Iris pigment epithelial cell (primary cell): ENCODE data around the gene ZDHHC11B.
"Not testable (repeated sequence)": the region's sequence is repeated elsewhere in the genome, so short reads cannot be mapped to it uniquely, and the experiment has no call there.

ENCODE experiments used
- DNase-seq: peaks from one replicate; pipeline ENCODE4 v3.0.0-alpha.2; 2011; ENCODE audit warnings: low read depth

Gene ZDHHC11B

GRCh38 chr5:752532-753115 lies 31.9 kb downstream of the ZDHHC11B start:
- DNase-seq = not testable (repeated sequence)

DNA sequence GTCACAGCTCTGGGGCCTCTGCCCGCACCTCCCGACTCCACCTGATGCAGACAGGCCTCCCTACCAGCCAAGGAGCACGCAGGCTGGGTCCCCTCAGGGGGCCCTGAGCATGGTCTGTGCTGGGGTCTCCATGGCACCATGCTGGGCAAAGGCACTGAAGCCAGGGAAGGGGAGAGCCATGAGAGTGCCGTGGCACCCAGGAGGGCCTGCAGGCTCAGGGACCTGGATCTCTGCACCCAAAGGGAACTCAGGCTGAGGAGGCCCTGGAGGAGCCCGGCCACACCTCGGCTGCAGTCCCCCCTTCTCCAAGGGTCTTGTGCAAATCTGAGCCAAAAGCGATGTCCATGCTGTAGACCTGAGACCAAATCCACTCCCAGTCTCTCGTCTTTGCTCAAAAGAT lies 32.5 kb downstream of the ZDHHC11B start:
- DNase-seq = not testable (repeated sequence)

DNA sequence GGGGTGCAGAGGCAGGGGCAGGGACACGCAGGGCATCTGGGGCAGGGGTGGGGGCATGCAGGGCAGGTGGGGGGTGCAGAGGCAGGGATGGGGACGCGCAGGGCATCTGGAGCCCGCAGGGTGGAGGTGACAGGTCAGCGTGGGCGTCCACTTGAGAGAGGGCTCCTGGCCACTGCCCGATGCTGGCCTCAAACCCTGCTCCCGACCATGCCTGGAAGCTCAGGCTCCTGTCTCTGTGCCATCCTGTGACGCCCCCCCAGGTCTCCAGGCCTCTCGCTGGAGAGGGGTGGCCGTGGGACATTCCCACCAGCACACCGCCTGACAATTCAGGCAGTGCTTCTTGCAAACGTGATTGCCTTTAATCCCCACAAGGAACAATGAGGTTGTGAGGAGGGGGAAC lies 33.0 kb downstream of the ZDHHC11B start:
- DNase-seq = no peak

GRCh38 chr5:750226-750625 lies 34.3 kb downstream of the ZDHHC11B start:
- DNase-seq = not testable (repeated sequence)

- no peak for DNase-seq
These were observed 35.3 kb downstream of the ZDHHC11B start for GRCh38 chr5:749101-749670.

GRCh38 chr5:748011-748980 lies 36.2 kb downstream of the ZDHHC11B start:
- DNase-seq = not testable (repeated sequence)

DNA sequence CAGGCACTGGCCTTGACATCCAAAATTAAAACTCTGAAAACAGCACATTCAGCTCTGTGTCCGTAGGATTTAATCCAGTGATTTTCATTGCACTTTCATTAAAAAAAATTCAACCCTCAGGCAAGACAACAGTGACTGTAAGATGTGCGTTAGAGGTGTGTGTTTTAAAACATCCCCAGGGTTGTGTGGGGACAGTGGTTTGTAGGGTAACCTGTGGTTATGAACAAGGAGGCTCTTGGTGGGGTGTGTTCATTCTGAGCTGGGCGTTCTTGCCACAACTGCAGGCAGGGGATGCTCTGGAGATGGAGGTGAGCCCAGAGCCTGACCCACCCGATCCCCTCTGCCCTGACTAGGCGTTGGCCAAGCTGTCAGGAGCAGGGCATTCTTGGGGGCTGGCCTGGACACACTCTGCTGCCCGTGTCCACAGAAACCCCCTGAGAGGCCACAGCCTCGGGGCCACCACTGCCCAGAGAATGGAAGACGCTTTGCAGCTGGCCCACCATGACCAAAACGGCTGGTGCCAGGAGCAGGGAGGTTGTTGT lies 37.2 kb downstream of the ZDHHC11B start:
- not testable (repeated sequence) for DNase-seq

DNA sequence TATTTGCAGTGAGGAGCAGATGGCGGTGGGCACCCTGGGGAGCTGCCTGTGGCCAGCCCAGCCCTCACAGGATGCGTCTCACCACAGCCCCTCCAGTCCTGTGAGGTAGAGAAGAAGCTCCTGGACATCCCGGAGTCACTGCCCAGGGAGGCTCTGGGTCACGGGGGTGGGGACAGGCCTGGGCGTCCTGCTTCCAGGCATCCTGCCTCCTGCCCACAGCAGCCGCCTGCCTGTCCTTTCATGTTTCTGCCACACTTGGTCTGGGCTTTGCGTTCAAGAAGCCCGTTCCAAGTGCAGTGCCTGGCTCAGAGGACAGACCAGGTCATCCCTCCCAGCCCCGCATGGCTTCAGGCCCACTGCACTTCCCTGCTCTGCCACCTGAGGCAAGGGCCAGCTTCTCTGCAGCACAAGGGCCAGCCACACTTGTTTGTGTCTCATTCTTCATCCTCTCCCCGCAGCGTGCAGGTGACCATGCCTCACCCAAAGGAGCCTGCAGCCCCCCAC lies 38.2 kb downstream of the ZDHHC11B start:
- no peak for DNase-seq

GRCh38 chr5:745272-746142 lies 39.0 kb downstream of the ZDHHC11B start:
- not testable (repeated sequence) for DNase-seq

DNA sequence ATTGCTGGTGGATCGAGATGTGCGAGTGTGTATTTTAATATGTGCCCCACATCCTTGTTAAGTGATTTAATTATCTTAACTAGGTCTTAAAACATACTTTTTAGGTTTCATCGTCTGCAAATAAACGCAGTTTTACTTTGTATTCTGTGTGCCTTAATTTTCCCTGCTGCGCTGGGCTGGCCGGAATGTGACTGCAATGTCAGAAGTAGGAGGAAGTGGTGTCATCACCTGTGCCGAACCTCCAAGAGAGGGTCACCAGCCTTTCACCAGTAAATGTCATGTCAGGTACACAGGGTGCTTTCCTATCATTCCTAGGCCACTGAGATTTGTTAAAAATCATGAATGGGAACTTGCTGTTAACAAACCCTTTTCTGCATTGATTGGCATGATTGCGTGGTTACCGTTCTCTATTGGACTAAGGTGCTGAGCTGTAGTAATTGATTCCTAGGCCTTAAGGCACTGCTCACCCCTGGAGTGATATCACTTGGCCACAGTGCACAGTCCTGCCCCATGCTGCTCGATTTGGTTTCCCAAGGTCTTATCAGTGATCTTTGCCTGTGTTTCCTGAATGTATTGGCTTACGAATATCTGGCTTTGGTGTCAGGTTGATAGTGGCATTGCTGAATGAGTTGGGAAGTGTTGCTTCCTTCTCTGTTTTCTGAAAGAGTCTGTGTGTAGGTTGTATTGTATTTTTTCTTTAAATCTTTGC lies 40.7 kb downstream of the ZDHHC11B start:
- DNase-seq = not testable (repeated sequence)

GRCh38 chr5:742276-742675 lies 42.3 kb downstream of the ZDHHC11B start:
- not testable (repeated sequence) for DNase-seq

- not testable (repeated sequence) for DNase-seq
These were observed 50.4 kb downstream of the ZDHHC11B start for GRCh38 chr5:734145-734544.

DNA sequence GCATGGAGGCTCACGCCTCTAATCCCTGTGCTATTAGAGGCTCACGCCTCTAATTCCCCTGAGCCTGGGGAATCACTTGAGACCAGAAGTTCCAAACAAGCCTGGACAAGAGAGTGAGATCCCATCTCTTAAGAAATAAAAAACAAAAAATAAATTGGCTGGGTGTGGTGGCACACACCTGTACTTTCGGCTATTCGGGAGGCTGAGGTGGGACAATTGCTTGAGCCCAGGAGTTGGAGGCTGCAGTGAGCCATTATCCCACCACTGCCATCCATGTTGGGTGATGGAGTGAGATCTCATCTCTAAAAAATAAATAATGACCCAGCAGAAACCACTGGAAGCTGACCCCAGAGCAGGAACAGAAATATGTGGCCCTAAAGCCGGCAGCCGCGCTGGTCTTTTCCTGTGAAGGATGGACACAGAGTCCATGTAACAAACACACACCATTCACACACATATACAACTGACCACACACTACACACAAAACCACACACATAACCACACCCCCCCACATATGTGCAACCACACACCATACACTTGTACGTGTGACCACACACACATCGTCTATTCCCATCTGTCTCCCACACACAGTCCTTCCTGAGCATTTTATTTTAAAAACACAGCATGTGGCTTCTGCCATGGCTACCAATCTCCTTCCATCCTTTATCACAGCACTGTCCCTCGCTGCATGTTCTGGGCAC lies 51.6 kb downstream of the ZDHHC11B start:
- not testable (repeated sequence) for DNase-seq

- DNase-seq = not testable (repeated sequence)
These were observed 55.3 kb downstream of the ZDHHC11B start for GRCh38 chr5:729225-729624.

- not testable (repeated sequence) for DNase-seq
These were observed 57.4 kb downstream of the ZDHHC11B start for GRCh38 chr5:727087-727486.

GRCh38 chr5:723865-724264 lies 60.7 kb downstream of the ZDHHC11B start:
- not testable (repeated sequence) for DNase-seq

DNA sequence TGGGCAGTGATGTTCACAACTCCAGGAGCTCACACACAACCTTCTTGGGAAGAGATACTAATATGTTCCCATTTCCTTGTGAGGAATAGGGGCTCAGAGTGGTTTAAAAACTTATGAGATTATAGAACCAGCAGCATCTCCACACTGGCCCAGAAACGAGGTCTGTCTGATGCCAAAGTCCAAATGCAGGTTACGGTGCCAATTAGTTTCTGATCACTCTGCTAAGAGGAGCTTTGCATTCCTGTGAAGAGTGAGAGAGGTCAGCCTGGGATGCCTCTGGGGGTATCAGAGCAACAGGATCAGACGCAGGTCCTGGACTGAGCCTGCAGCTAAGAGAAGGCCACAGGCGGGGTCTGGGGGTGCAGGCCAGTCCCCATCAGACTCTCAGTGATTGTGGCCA lies 61.2 kb downstream of the ZDHHC11B start:
- DNase-seq = not testable (repeated sequence)

DNA sequence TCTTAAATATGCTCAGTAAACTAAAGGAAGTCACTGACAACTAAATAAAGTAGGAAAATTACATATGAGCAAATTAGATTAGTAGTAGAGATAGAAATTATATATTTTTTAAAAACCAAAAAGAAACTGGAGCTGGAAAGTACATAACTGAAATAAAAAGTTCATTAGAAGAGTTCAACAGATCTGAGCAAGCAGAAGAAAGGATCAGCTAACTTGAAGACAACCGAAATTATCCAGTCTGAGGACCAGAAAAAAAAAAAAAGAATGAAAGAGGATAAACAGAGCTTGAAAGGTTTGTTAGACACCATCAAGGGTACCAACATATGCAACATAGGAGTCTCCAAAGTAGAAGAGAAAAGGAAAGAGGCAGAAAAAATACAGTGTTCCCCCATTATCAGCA lies 65.2 kb downstream of the ZDHHC11B start:
- DNase-seq = not testable (repeated sequence)

DNA sequence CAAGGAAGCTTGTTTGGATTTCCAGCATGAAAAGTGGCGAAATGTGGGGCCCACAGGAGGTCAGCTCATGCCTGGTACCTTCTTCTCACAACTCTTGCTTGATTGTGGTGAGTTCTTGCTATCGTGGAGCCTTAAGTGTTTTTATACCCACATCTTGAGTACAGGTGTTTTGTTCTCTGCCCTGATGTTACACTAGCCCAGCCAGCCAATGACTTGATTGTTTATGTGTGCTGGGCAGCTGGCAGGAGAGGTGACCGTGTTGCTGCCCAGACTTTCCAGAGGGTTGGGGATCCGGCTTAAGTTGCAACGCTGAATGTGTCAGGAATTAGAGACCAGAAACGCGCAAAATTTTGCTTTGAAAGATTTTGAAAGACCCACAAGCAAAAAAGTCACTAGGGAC lies 67.4 kb downstream of the ZDHHC11B start:
- DNase-seq = no peak

- peak; percentile 12 for DNase-seq
These were observed 67.8 kb downstream of the ZDHHC11B start for GRCh38 chr5:716740-717139.
